ENCODE data around the gene TAF11L14. TPM values are rescaled to one million over a fixed set of nuclear protein-coding genes. Genes with fewer than 3 reads are reported as not detected.

Gene TAF11L14
- total and polyA plus RNA-seq, 2 of the 4 experiments (the other 2 are of a cell fraction) = not detected

GRCh38 chr5:17670353-17670752 lies 36.1 kb downstream of the TAF11L14 start:
- H3K18ac ChIP-seq (ENCODE audit: low read depth, low read length) = no peak overlapping the region
- CTCF ChIA-PET = no interaction called here
- H2BK20ac ChIP-seq (ENCODE audit: low read depth, low read length) = no peak overlapping the region
- no peaks in the 10 kb centered on the region for H3K4me1 ChIP-seq (ENCODE audit: control insufficient read depth, insufficient read depth, low read length)
- no peaks in the 10 kb centered on the region for H4K20me1 ChIP-seq (ENCODE audit: insufficient read depth, low read length)
- intact Hi-C loops (cut with micrococcal nuclease) (no loop called here), dilution Hi-C loops (cut with HindIII; ENCODE audit: low sequenced_read_pairs, unreplicated experiment) (no loop called here), in situ Hi-C loops (cut with MboI; ENCODE audit: low sequenced_read_pairs) (no loop called here)
- H2AK9ac ChIP-seq (replicated peaks; ENCODE audit: low read depth, low read length, poor library complexity) = no peak overlapping the region
- H4K5ac ChIP-seq (ENCODE audit: low read depth, low read length) = no peak overlapping the region
- H3K27ac ChIP-seq (ENCODE audit: insufficient read depth, low read length) = no peak overlapping the region
- H4K91ac ChIP-seq (ENCODE audit: insufficient read depth, low read depth, low read length) = no peak overlapping the region
- H3K9ac ChIP-seq (ENCODE audit: low read depth, low read length) = no peak overlapping the region
- DNase-seq (no peak), ATAC-seq (ENCODE audit: low read depth) (no peak)
- no peak for TF ChIP-seq CHD1 (IDR thresholded peaks at IDR 0.05; ENCODE audit: low read depth, low read length)
- TF ChIP-seq RFX5 (IDR thresholded peaks at IDR 0.05; ENCODE audit: low read depth, low read length) = no peak
- TF ChIP-seq MXI1 (IDR thresholded peaks at IDR 0.05; ENCODE audit: borderline replicate concordance, low read depth, low read length) = no peak
- H2AK5ac ChIP-seq (ENCODE audit: low read depth, low read length) = no peak overlapping the region
- H3K27me3 ChIP-seq (ENCODE audit: control insufficient read depth, insufficient read depth, low read length) = no peaks in the 10 kb centered on the region
- no peaks in the 10 kb centered on the region for H3K9me3 ChIP-seq (ENCODE audit: control insufficient read depth, insufficient read depth, low read length)
- no peak overlapping the region for H3K4ac ChIP-seq (ENCODE audit: low read depth, low read length)
- H3K4me3 ChIP-seq (ENCODE audit: insufficient read depth, low read depth, low read length) = no peak overlapping the region
- no peak overlapping the region for H2BK5ac ChIP-seq (ENCODE audit: low read depth, low read length, poor library complexity, severe bottlenecking)
- H2AFZ ChIP-seq (replicated peaks; ENCODE audit: low read length, poor library complexity) = no peak overlapping the region
- H2BK120ac ChIP-seq (ENCODE audit: low read depth, low read length) = no peak overlapping the region
- H3K56ac ChIP-seq (ENCODE audit: extremely low read depth, insufficient read depth, low read length) = no peak overlapping the region
- no peak overlapping the region for H3K23ac ChIP-seq (ENCODE audit: low read depth, low read length)
- POLR2A ChIA-PET (ENCODE audit: unreplicated experiment) = no interaction called here
- H2BK15ac ChIP-seq (ENCODE audit: low read depth, low read length) = no peak overlapping the region
- BruUV-seq (replicated peaks) = no TSS peak
- H3K4me2 ChIP-seq (ENCODE audit: low read depth, low read length) = no peak overlapping the region
- 87% methylated on average over 7 of the region's 14 CpGs; no CpG with 5 or more reads in 1 of the 2 experiments for WGBS, 2 experiments (ENCODE audit: extremely low coverage in 2 of 2, insufficient read length in 1 of 2)
- no peaks in the 10 kb centered on the region for H3K79me1 ChIP-seq (ENCODE audit: low read depth in 1 of 2, low read length in 2 of 2)
- H3K14ac ChIP-seq (replicated peaks; ENCODE audit: low read depth, low read length) = no peak overlapping the region
- H4K8ac ChIP-seq (ENCODE audit: low read depth in 2 of 2, low read length in 2 of 2) = no peak overlapping the region
- H3K9me1 ChIP-seq (ENCODE audit: insufficient read depth, low read length) = no peaks in the 10 kb centered on the region
- H3K36me3 ChIP-seq (ENCODE audit: control insufficient read depth, insufficient read depth, low read length) = no peaks in the 10 kb centered on the region
